ENCODE measurements around the gene PTOV1. TPM values are rescaled to one million over a fixed set of nuclear protein-coding genes. Genes with fewer than 3 reads are reported as not detected.

Gene PTOV1
- total RNA-seq, 4 donors from 2014 or later: 62.3 to 203 (median 66.8) TPM

GRCh38 chr19:49863935-49864320, 13.0 kb downstream of the PTOV1 start:
- in situ Hi-C loops (cut with MboI; ENCODE audit: low pct_ligation_motif_present in 1 of 4, low pct_unique_long_range_greater_than_20kb in 1 of 4, low sequenced_read_pairs in 3 of 4) (loop anchor here in 1 of 4 donors (10.0 to 25.0 kb wide), 2 partner anchors 49 to 377 kb away; partner anchors contain the start of genes FUZ, MED25, RPL13A and RPS11), intact Hi-C loops (cut with DNase I; ENCODE audit: low total_unique reads) (no loop called here)
- H3K9me3 ChIP-seq: no peaks in the 10 kb centered on the region
- H3K4me1 ChIP-seq: peaks cover 14 to 46% (median 38%) of the 10 kb centered on the region in 4 donors
- H3K27ac ChIP-seq: no peak overlapping the region
- peaks cover 0 to 5% (median 0%) of the 10 kb centered on the region in 4 donors for H3K36me3 ChIP-seq
- H3K4me3 ChIP-seq: no peak overlapping the region
- no peaks in the 10 kb centered on the region for H3K27me3 ChIP-seq
- WGBS, 2 donors (ENCODE audit: low coverage in 1 of 2): 95% methylated on average over 17 of the region's 17 CpGs; no CpG with 5 or more reads in 1 of the 2 donors
- TF ChIP-seq POLR2AphosphoS5 (IDR thresholded peaks at IDR 0.05) (no peak), CTCF (IDR thresholded peaks at IDR 0.05) (no peak), EP300 (IDR thresholded peaks at IDR 0.05; ENCODE audit: low read depth) (no peak), POLR2A (IDR thresholded peaks at IDR 0.05) (no peak)
- DNase-seq: no peak

DNA sequence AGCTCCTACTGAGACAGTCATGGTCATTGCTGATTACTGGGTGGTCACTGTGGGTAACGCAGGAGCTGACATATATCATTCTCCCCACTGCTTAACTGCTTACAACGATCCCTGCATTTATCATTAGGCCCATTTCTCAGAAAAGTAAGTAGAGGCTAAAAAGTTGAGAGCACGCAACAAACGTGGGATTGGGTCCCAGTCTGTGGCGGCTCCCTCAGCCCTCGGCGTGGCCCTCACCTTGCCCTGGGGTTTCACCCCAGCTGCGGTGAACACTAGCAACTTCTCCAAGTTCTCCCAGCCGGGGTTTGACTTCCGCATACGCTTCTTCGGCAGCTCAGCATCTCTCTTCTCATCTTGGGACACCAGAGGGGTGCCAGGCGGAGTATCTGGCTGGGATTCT, 13.9 kb downstream of the PTOV1 start:
- no peak for DNase-seq
- in situ Hi-C loops (cut with MboI; ENCODE audit: low pct_ligation_motif_present in 1 of 4, low pct_unique_long_range_greater_than_20kb in 1 of 4, low sequenced_read_pairs in 3 of 4): loop anchor here in 1 of 4 donors (10.0 to 25.0 kb wide), 2 partner anchors 50 to 378 kb away; partner anchors contain the start of genes FUZ, MED25, RPL13A and RPS11
- Histone ChIP-seq H3K9me3 (no peaks in the 10 kb centered on the region), H3K27me3 (no peaks in the 10 kb centered on the region), H3K4me1 (peaks cover 16 to 50% (median 42%) of the 10 kb centered on the region in 4 donors), H3K4me3 (no peak overlapping the region), H3K36me3 (peaks cover 0 to 2% (median 0%) of the 10 kb centered on the region in 4 donors), H3K27ac (peak overlapping the region in 3 of 4 donors; percentile 90 to 96 (median 93))
- WGBS, 2 donors (ENCODE audit: low coverage in 1 of 2): 91% methylated on average over 13 of the region's 13 CpGs; no CpG with 5 or more reads in 1 of the 2 donors
- intact Hi-C loops (cut with DNase I; ENCODE audit: low total_unique reads): no loop called here
- TF ChIP-seq CTCF (IDR thresholded peaks at IDR 0.05) (no peak), POLR2AphosphoS5 (IDR thresholded peaks at IDR 0.05) (no peak), EP300 (IDR thresholded peaks at IDR 0.05; ENCODE audit: low read depth) (no peak), POLR2A (IDR thresholded peaks at IDR 0.05) (no peak)

GRCh38 chr19:49866933-49867782, 16.2 kb downstream of the PTOV1 start, which contains the start of gene PNKP:
Gene PNKP (minus strand): TSS chr19:49867576. CDS start chr19:49867204, 372 bp downstream.
- peak; percentile 77 for TF ChIP-seq POLR2A (IDR thresholded peaks at IDR 0.05)
- peak; percentile 73 to 93 (median 91) for TF ChIP-seq POLR2AphosphoS5 (IDR thresholded peaks at IDR 0.05)
- TF ChIP-seq CTCF (IDR thresholded peaks at IDR 0.05): no peak
- TF ChIP-seq EP300 (IDR thresholded peaks at IDR 0.05; ENCODE audit: low read depth): no peak
- intact Hi-C loops (cut with DNase I; ENCODE audit: low total_unique reads) (no loop called here), in situ Hi-C loops (cut with MboI; ENCODE audit: low pct_ligation_motif_present in 1 of 4, low pct_unique_long_range_greater_than_20kb in 1 of 4, low sequenced_read_pairs in 3 of 4) (loop anchor here in 1 of 4 donors (10.0 to 25.0 kb wide), 2 partner anchors 52 to 380 kb away; partner anchors contain the start of genes FUZ, MED25, RPL13A and RPS11)
- Histone ChIP-seq H3K4me1 (peaks cover 25 to 51% (median 43%) of the 10 kb centered on the region in 4 donors), H3K27ac (peak within 1 kb of the TSS; percentile 90 to 96 (median 94)), H3K9me3 (no peaks in the 10 kb centered on the region), H3K4me3 (peak within 1 kb of the TSS; percentile 60 to 90 (median 78)), H3K36me3 (no peaks in the 10 kb centered on the region), H3K27me3 (no peaks in the 10 kb centered on the region)
- 0% methylated on average over 5 to 52 of the region's 65 CpGs for WGBS, 2 donors (ENCODE audit: low coverage in 1 of 2)
- peak; percentile 92 for DNase-seq

GRCh38 chr19:49869009-49869483, 18.1 kb downstream of the PTOV1 start:
- Histone ChIP-seq H3K9me3 (no peaks in the 10 kb centered on the region), H3K4me3 (peak overlapping the region; percentile 22 to 54 (median 38)), H3K27me3 (no peaks in the 10 kb centered on the region), H3K27ac (peak overlapping the region; percentile 90 to 96 (median 94)), H3K4me1 (peaks cover 25 to 51% (median 43%) of the 10 kb centered on the region in 4 donors), H3K36me3 (no peaks in the 10 kb centered on the region)
- in situ Hi-C loops (cut with MboI; ENCODE audit: low pct_ligation_motif_present in 1 of 4, low pct_unique_long_range_greater_than_20kb in 1 of 4, low sequenced_read_pairs in 3 of 4) (loop anchor here in 1 of 4 donors (10.0 to 25.0 kb wide), 2 partner anchors 54 to 382 kb away; partner anchors contain the start of genes FUZ, MED25, RPL13A and RPS11), intact Hi-C loops (cut with DNase I; ENCODE audit: low total_unique reads) (no loop called here)
- DNase-seq: no peak
- WGBS, 2 donors (ENCODE audit: low coverage in 1 of 2): 0% methylated on average over 15 of the region's 15 CpGs; no CpG with 5 or more reads in 1 of the 2 donors
- TF ChIP-seq POLR2A (IDR thresholded peaks at IDR 0.05): no peak
- no peak for TF ChIP-seq POLR2AphosphoS5 (IDR thresholded peaks at IDR 0.05)
- no peak for TF ChIP-seq CTCF (IDR thresholded peaks at IDR 0.05)
- no peak for TF ChIP-seq EP300 (IDR thresholded peaks at IDR 0.05; ENCODE audit: low read depth)

Measured in transverse colon (tissue), 4 donors.